HCT116 (cell line): ENCODE data around the gene C1orf141.
"Not testable (repeated sequence)": the region's sequence is repeated elsewhere in the genome, so short reads cannot be mapped to it uniquely, and the experiment has no call there.

Experiments
- CBX3 ChIP-seq: IDR thresholded peaks from 2 replicates; pipeline ENCODE4 v1.6.1; 2012; ENCODE audit warnings: low read depth
- EZH2 ChIP-seq: fragments of 200-600 bp; sonication (generic); IDR thresholded peaks from 2 replicates; pipeline ENCODE4 v1.6.1; 2017; ENCODE audit warnings: antibody characterized with exemption, mixed run types
- EZH2phosphoT487 ChIP-seq: fragments of 200-600 bp; IDR thresholded peaks from 2 replicates; pipeline ENCODE4 v1.6.1; 2018; ENCODE audit warnings: antibody characterized with exemption, borderline replicate concordance
- POLR2A ChIP-seq: IDR thresholded peaks from 2 replicates; pipeline ENCODE4 v1.7.0; 2011; ENCODE audit warnings: borderline replicate concordance; ENCODE audit not compliant: insufficient read depth, insufficient read length; ENCODE audit errors: extremely low read depth
- POLR2AphosphoS5 ChIP-seq: IDR thresholded peaks from 2 replicates; pipeline ENCODE4 v1.6.1; 2011; ENCODE audit warnings: mild to moderate bottlenecking, low read depth, low read length, moderate library complexity
- SP1 ChIP-seq: IDR thresholded peaks from 2 replicates; pipeline ENCODE4 v1.6.1; 2012; ENCODE audit warnings: low read depth
- YY1 ChIP-seq: IDR thresholded peaks from 2 replicates; pipeline ENCODE4 v1.6.1; 2011; ENCODE audit warnings: low read length, low read depth, moderate library complexity, mild to moderate bottlenecking; ENCODE audit not compliant: insufficient replicate concordance; ENCODE audit errors: extremely low read depth
- ZNF274 ChIP-seq: fragments of 200-500 bp; sonication (Bioruptor generic); IDR thresholded peaks from 2 replicates; pipeline ENCODE4 v1.6.1; 2014; ENCODE audit warnings: mild to moderate bottlenecking, low read depth, low read length, inconsistent platforms
- TF ChIP-seq, protein P1 (sequence below), 3 experiments: fragments of 200-600 bp in 1 of 3; sonication (generic) in 1 of 3; IDR thresholded peaks in 2 of 3; conservative IDR thresholded peaks in 1 of 3; 2 replicates each; pipeline ENCODE4 v1.5.1; 2012 to 2017; ENCODE audit warnings: low read depth in 2 of 3, low read length in 2 of 3, antibody characterized with exemption in 1 of 3, borderline replicate concordance in 1 of 3, control low read depth in 1 of 3, mild to moderate bottlenecking in 1 of 3, mixed read lengths in 1 of 3, mixed run types in 1 of 3, moderate library complexity in 1 of 3; ENCODE audit not compliant: insufficient read depth in 1 of 3
- TF ChIP-seq, protein P2 (sequence below): IDR thresholded peaks from 2 replicates; pipeline ENCODE4 v1.6.1; 2012; ENCODE audit warnings: low read depth
- TF ChIP-seq, protein P3 (sequence below): IDR thresholded peaks from 2 replicates; pipeline ENCODE4 v1.6.1; 2012
- TF ChIP-seq, protein P4 (sequence below): IDR thresholded peaks from 2 replicates; pipeline ENCODE4 v1.6.1; 2012

DNA sequence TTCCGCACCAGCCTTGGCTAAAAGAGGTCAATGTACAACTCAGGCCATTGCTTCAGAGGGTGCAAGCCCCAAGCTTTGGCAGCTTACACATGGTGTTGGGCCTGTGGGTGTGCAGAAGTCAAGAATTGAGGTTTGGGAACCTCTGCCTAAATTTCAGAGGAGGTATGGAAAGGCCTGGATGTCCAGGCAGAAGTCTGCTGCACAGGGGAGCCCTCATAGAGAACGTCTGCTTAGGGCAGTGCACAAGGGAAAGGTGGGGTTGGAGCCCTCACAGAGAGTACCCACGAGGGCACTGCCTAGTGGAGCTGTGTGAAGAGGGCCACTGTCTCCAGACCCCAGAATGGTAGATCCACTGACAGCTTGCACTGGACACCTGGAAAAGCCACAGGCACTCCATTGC, 67.1 kb downstream of the C1orf141 start:
- TF ChIP-seq, protein P1, sequence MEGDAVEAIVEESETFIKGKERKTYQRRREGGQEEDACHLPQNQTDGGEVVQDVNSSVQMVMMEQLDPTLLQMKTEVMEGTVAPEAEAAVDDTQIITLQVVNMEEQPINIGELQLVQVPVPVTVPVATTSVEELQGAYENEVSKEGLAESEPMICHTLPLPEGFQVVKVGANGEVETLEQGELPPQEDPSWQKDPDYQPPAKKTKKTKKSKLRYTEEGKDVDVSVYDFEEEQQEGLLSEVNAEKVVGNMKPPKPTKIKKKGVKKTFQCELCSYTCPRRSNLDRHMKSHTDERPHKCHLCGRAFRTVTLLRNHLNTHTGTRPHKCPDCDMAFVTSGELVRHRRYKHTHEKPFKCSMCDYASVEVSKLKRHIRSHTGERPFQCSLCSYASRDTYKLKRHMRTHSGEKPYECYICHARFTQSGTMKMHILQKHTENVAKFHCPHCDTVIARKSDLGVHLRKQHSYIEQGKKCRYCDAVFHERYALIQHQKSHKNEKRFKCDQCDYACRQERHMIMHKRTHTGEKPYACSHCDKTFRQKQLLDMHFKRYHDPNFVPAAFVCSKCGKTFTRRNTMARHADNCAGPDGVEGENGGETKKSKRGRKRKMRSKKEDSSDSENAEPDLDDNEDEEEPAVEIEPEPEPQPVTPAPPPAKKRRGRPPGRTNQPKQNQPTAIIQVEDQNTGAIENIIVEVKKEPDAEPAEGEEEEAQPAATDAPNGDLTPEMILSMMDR (IDR thresholded peaks at IDR 0.05 in 2 of 3, conservative IDR thresholded peaks at IDR 0.05 in 1 of 3; ENCODE audit: borderline replicate concordance in 1 of 3, insufficient read depth in 1 of 3, low read depth in 2 of 3, low read length in 2 of 3) = not testable (repeated sequence)
- TF ChIP-seq, protein P2, sequence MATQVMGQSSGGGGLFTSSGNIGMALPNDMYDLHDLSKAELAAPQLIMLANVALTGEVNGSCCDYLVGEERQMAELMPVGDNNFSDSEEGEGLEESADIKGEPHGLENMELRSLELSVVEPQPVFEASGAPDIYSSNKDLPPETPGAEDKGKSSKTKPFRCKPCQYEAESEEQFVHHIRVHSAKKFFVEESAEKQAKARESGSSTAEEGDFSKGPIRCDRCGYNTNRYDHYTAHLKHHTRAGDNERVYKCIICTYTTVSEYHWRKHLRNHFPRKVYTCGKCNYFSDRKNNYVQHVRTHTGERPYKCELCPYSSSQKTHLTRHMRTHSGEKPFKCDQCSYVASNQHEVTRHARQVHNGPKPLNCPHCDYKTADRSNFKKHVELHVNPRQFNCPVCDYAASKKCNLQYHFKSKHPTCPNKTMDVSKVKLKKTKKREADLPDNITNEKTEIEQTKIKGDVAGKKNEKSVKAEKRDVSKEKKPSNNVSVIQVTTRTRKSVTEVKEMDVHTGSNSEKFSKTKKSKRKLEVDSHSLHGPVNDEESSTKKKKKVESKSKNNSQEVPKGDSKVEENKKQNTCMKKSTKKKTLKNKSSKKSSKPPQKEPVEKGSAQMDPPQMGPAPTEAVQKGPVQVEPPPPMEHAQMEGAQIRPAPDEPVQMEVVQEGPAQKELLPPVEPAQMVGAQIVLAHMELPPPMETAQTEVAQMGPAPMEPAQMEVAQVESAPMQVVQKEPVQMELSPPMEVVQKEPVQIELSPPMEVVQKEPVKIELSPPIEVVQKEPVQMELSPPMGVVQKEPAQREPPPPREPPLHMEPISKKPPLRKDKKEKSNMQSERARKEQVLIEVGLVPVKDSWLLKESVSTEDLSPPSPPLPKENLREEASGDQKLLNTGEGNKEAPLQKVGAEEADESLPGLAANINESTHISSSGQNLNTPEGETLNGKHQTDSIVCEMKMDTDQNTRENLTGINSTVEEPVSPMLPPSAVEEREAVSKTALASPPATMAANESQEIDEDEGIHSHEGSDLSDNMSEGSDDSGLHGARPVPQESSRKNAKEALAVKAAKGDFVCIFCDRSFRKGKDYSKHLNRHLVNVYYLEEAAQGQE = not testable (repeated sequence)
- TF ChIP-seq, protein P3, sequence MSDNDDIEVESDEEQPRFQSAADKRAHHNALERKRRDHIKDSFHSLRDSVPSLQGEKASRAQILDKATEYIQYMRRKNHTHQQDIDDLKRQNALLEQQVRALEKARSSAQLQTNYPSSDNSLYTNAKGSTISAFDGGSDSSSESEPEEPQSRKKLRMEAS = not testable (repeated sequence)
- not testable (repeated sequence) for TF ChIP-seq CBX3, EZH2phosphoT487, POLR2A, YY1, EZH2, POLR2AphosphoS5, ZNF274, SP1
- TF ChIP-seq, protein P4, sequence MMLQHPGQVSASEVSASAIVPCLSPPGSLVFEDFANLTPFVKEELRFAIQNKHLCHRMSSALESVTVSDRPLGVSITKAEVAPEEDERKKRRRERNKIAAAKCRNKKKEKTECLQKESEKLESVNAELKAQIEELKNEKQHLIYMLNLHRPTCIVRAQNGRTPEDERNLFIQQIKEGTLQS = not testable (repeated sequence)
